ENCODE measurements around the gene PDZD11.
"Not testable (repeated sequence)": the region's sequence is repeated elsewhere in the genome, so short reads cannot be mapped to it uniquely, and the experiment has no call there.

PDZD11 gene

GRCh38 chrX:70289793-70290770 is at the start of gene PDZD11, which contains the start of gene KIF4A:
Gene PDZD11 (minus strand): TSS chrX:70289927. CDS start chrX:70289341, 586 bp downstream.
Gene KIF4A (plus strand): TSS chrX:70290104. CDS start chrX:70290459, 355 bp downstream.
- DNase-seq (ENCODE audit: low read depth): peak; percentile 79

GRCh38 chrX:70338290-70338689 is 48.6 kb upstream of the PDZD11 start:
- no peak for DNase-seq (ENCODE audit: low read depth)

GRCh38 chrX:70336767-70337166 is 47.0 kb upstream of the PDZD11 start:
- no peak for DNase-seq (ENCODE audit: low read depth)

GRCh38 chrX:70332600-70332999 is 42.9 kb upstream of the PDZD11 start:
- no peak for DNase-seq (ENCODE audit: low read depth)

GRCh38 chrX:70331161-70331560 is 41.4 kb upstream of the PDZD11 start:
- peak; percentile 3 for DNase-seq (ENCODE audit: low read depth)

GRCh38 chrX:70324326-70324725 is 34.6 kb upstream of the PDZD11 start:
- no peak for DNase-seq (ENCODE audit: low read depth)

- DNase-seq (ENCODE audit: low read depth): not testable (repeated sequence)
These were observed 33.9 kb upstream of the PDZD11 start for GRCh38 chrX:70323628-70324027.

GRCh38 chrX:70322784-70323183 is 33.1 kb upstream of the PDZD11 start:
- no peak for DNase-seq (ENCODE audit: low read depth)

GRCh38 chrX:70313503-70313902 is 23.8 kb upstream of the PDZD11 start:
- DNase-seq (ENCODE audit: low read depth): no peak

- DNase-seq (ENCODE audit: low read depth): peak; percentile 51
These were observed 12.0 kb upstream of the PDZD11 start for GRCh38 chrX:70301716-70302115.

GRCh38 chrX:70293621-70294020 is 3.9 kb upstream of the PDZD11 start:
- DNase-seq (ENCODE audit: low read depth): no peak

- peak; percentile 29 for DNase-seq (ENCODE audit: low read depth)
These were observed 3.1 kb upstream of the PDZD11 start for GRCh38 chrX:70292788-70293187.

GRCh38 chrX:70289168-70289792 is 447 bp downstream of the PDZD11 start:
- DNase-seq (ENCODE audit: low read depth): no peak

GRCh38 chrX:70281951-70282350 is 7.8 kb downstream of the PDZD11 start, which contains the start of gene RAB41:
Gene RAB41 (plus strand): TSS chrX:70282172. CDS start chrX:70282218, 46 bp downstream.
- no peak for DNase-seq (ENCODE audit: low read depth)

GRCh38 chrX:70280573-70280972 is 9.2 kb downstream of the PDZD11 start:
- no peak for DNase-seq (ENCODE audit: low read depth)

GRCh38 chrX:70279081-70279480 is 10.6 kb downstream of the PDZD11 start:
- DNase-seq (ENCODE audit: low read depth): no peak

GRCh38 chrX:70274029-70274428 is 15.7 kb downstream of the PDZD11 start:
- not testable (repeated sequence) for DNase-seq (ENCODE audit: low read depth)

- no peak for DNase-seq (ENCODE audit: low read depth)
These were observed 21.7 kb downstream of the PDZD11 start, which contains the start of gene ARR3 for GRCh38 chrX:70268034-70268433. Gene ARR3 (plus strand): TSS chrX:70268334. CDS start chrX:70269386, 1,052 bp downstream.

- no peak for DNase-seq (ENCODE audit: low read depth)
These were observed 24.9 kb downstream of the PDZD11 start for GRCh38 chrX:70264784-70265183.

GRCh38 chrX:70262952-70263567 is 26.7 kb downstream of the PDZD11 start:
- peak; percentile 1 for DNase-seq (ENCODE audit: low read depth)

GRCh38 chrX:70260104-70260503 is 29.6 kb downstream of the PDZD11 start, which contains the start of gene P2RY4:
Gene P2RY4 (minus strand): TSS chrX:70260204. CDS start chrX:70259624, 580 bp downstream.
- no peak for DNase-seq (ENCODE audit: low read depth)
